SH-SY5Y (cell line): ENCODE results near the gene HSD17B12.

Source experiments
- GATA2 ChIP-seq: IDR thresholded peaks from 2 replicates; pipeline ENCODE4 v1.6.1; 2011; ENCODE audit warnings: mild to moderate bottlenecking, low read depth, low read length
- GATA3 ChIP-seq: IDR thresholded peaks from 2 replicates; pipeline ENCODE4 v1.6.1; 2011; ENCODE audit warnings: low read depth, mild to moderate bottlenecking, low read length, moderate library complexity

DNA sequence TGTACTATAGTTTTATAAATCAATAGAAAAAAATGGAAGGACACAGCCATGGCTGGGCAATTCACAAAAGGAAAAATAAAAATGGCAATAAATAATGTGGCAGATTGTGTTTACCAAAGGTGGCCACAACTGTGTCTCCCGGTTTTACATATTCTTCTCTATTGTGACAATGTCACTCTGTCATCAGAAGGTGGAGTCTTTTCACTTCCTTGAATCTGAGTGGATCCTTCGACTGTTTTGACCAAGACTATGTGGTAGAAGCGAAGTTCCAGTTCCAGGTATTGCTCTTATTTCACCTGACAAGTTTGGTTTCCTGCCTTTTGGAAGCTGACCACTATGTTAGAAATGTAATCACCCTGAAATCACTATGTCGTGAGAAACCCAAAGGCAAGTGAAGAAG lies 31.0 kb upstream of the HSD17B12 start:
- no peak for TF ChIP-seq GATA2
- no peak for TF ChIP-seq GATA3
